Upper lobe of left lung (tissue), 4 donors: ENCODE data around the gene LHB.

Source experiments
- CTCF ChIP-seq, 6 experiments: fragments of 450-650 bp in 4 of 6; fragments of 200-600 bp in 2 of 6; sonication (generic) in 2 of 6; IDR thresholded peaks; one replicate each; pipeline ENCODE4 v1.5.1; 2016 to 2019; ENCODE audit warnings: antibody characterized with exemption in 6 of 6
- EP300 ChIP-seq, 4 donors: sonication (generic); formaldehyde crosslinking; IDR thresholded peaks; one replicate each; pipeline ENCODE4 v1.5.1; 2017; ENCODE audit warnings: antibody characterized with exemption in 4 of 4, control low read depth in 2 of 4
- POLR2A ChIP-seq, 4 donors: fragments of 450-650 bp; IDR thresholded peaks; one replicate each; pipeline ENCODE4 v1.5.1; 2016 to 2017; ENCODE audit warnings: antibody characterized with exemption in 4 of 4, mild to moderate bottlenecking in 2 of 4
- POLR2AphosphoS5 ChIP-seq, 2 donors: sonication (generic); formaldehyde crosslinking; IDR thresholded peaks; one replicate each; pipeline ENCODE4 v1.5.1; 2017; ENCODE audit warnings: antibody characterized with exemption in 2 of 2

- no peak for TF ChIP-seq POLR2AphosphoS5 (IDR thresholded peaks at IDR 0.05)
- no peak for TF ChIP-seq CTCF (IDR thresholded peaks at IDR 0.05)
- TF ChIP-seq EP300 (IDR thresholded peaks at IDR 0.05): no peak
- no peak for TF ChIP-seq POLR2A (IDR thresholded peaks at IDR 0.05)
Measured at GRCh38 chr19:49004133-49004532, 12.8 kb downstream of the LHB start.
